ENCODE results near the gene KCMF1. TPM values are rescaled to one million over a fixed set of nuclear protein-coding genes. Genes with fewer than 3 reads are reported as not detected.
A peak's percentile ranks its signal among the peaks of the same experiment; 100 is the strongest.

The KCMF1 gene
- total and polyA plus RNA-seq, 10 of the 15 experiments (the other 5 are each of a cell fraction or from before 2014, with no cell fraction given): 8.4 to 124 (median 43.0) TPM

DNA sequence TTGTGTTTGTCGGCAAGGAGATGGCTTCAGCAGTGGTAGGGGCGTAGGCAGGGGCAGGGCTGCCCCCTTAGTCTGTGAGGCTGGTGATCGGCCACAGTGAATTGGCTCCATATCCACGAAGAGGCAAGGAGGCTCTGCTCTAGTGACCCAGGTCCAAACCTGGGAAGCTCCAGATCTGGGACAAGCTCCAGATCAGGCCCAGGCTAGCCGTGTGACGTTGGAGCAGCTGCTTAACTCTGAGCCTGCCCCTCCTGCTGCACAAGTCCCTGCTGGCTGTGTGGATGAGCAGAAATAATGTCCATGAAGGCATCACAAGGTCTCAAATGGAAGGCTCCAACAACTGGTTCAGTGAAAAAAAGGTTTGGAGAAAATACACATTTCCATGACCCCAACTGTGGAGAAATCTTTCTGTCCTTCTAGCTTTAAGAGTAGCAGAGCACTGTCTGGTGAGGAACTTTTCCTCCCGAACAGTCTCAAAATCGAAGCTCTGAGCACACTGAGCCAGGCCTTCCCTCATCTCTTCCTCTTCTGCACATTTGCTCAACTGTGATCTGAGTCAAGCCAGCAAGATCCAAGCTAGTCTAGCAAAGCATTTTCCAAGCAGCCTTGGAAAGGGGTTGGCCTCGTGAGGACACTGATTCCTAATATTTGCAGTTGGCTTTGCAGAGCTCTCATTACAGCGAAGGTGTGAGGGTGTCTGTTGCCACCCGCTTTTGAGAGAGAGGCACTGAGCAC, 95.2 kb downstream of the KCMF1 start (continued):
- TF ChIP-seq HDAC2 (IDR thresholded peaks at IDR 0.05): no peak
- TF ChIP-seq TCF12 (IDR thresholded peaks at IDR 0.05; ENCODE audit: low read depth, low read length): no peak
- no peak for TF ChIP-seq NR2F1 (conservative IDR thresholded peaks at IDR 0.05)
- no peak for TF ChIP-seq POU2F2 (IDR thresholded peaks at IDR 0.05; ENCODE audit: borderline replicate concordance, low read depth, low read length)
- no peak for TF ChIP-seq STAT3 (IDR thresholded peaks at IDR 0.05; ENCODE audit: low read depth, low read length)
- no peak for TF ChIP-seq CBX5 (IDR thresholded peaks at IDR 0.05; ENCODE audit: low read depth)
- no peak for TF ChIP-seq NFIC (IDR thresholded peaks at IDR 0.05; ENCODE audit: low read depth, low read length)
- TF ChIP-seq FOXM1 (IDR thresholded peaks at IDR 0.05; ENCODE audit: low read depth, low read length): no peak
- no peak for TF ChIP-seq ZNF274 (IDR thresholded peaks at IDR 0.05; ENCODE audit: insufficient read depth, insufficient read length)
- TF ChIP-seq CREM (IDR thresholded peaks at IDR 0.05; ENCODE audit: low read depth): no peak
- TF ChIP-seq, protein P1, sequence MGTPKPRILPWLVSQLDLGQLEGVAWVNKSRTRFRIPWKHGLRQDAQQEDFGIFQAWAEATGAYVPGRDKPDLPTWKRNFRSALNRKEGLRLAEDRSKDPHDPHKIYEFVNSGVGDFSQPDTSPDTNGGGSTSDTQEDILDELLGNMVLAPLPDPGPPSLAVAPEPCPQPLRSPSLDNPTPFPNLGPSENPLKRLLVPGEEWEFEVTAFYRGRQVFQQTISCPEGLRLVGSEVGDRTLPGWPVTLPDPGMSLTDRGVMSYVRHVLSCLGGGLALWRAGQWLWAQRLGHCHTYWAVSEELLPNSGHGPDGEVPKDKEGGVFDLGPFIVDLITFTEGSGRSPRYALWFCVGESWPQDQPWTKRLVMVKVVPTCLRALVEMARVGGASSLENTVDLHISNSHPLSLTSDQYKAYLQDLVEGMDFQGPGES (IDR thresholded peaks at IDR 0.05): no peak

DNA sequence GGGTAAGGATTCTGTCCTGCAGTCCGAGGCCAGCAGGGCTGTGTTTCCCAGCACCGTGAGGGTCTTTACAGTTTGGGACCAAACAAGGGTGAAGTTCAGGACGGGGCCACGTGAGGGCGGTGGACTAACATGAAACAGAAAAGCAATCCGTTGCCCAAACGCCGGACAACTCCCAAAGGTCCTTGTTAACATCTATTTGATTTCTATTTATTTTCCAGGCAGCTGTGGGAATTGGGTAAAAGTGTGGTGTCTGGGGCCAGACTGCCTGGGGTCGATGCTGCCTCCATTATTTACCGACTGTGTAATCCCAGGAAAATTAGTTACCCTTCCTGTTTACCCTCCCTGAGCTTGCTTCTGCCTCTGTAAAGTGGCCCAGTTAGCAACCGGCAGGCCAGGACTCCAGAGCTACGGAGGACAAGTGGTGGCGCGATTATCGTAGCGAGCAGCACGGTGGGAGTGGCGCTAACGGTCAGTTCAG, 96.0 kb downstream of the KCMF1 start:
- 1% methylated on average over 19 of the region's 19 CpGs for WGBS (ENCODE audit: insufficient coverage, insufficient replicate concordance, low lambda C conversion rate, missing lambda C conversion rate)
- CTCF ChIA-PET: interaction anchor here (0.6 to 3.5 kb wide), 16 partner anchors 8 to 234 kb away, joined by 3 to 21 read pairs (median 4); no protein-coding TSS in a partner anchor
- no peaks in the 10 kb centered on the region for H3K4me1 ChIP-seq (ENCODE audit: control insufficient read depth, insufficient read depth, low read length)
- peak; percentile 90 for ATAC-seq
- H3K27me3 ChIP-seq (replicated peaks in 1 of 2; ENCODE audit: control insufficient read depth in 2 of 2, insufficient read depth in 2 of 2, low read length in 1 of 2): no peaks in the 10 kb centered on the region; a peak in 1 of 4 replicates
- no peak overlapping the region for H2AFZ ChIP-seq (ENCODE audit: control insufficient read depth, low read depth, low read length)
- no peaks in the 10 kb centered on the region for H4K20me1 ChIP-seq (ENCODE audit: control insufficient read depth, insufficient read depth)
- no peak overlapping the region for H3K27ac ChIP-seq (ENCODE audit: control insufficient read depth, insufficient read depth)
- no peak overlapping the region for H3K4me3 ChIP-seq
- RAD21 ChIA-PET (ENCODE audit: unreplicated experiment): interaction anchor here (0.8 to 2.5 kb wide), 4 partner anchors 128 to 233 kb away, joined by 3 to 14 read pairs (median 4); no protein-coding TSS in a partner anchor
- SMC1A ChIA-PET (ENCODE audit: uncharacterized antibody, unreplicated experiment): interaction anchor here (0.6 to 1.9 kb wide), 7 partner anchors 10 to 233 kb away, joined by 3 to 6 read pairs (median 4); no protein-coding TSS in a partner anchor
- H3K9ac ChIP-seq (ENCODE audit: control insufficient read depth, insufficient read depth, low read length): no peak overlapping the region
- no peaks in the 10 kb centered on the region for H3K79me2 ChIP-seq (ENCODE audit: control insufficient read depth, insufficient read depth, low read length)
- no peak for DNase-seq (ENCODE audit: low read depth, low spot score)
- intact Hi-C loops (cut with micrococcal nuclease; ENCODE audit: unreplicated experiment) (loop anchor here (1.0 to 5.0 kb wide), 4 partner anchors 150 to 231 kb away; no protein-coding TSS in a partner anchor), in situ Hi-C loops (cut with MboI) (loop anchor here (5.0 kb wide), 1 partner anchor 220 kb away; no protein-coding TSS in a partner anchor)
- H3K4me2 ChIP-seq (ENCODE audit: control insufficient read depth, insufficient read depth): no peak overlapping the region; the same call in 1 of the 2 replicates
- no peaks in the 10 kb centered on the region for H3K36me3 ChIP-seq (ENCODE audit: control insufficient read depth in 2 of 2, insufficient read depth in 2 of 2, low read length in 1 of 2)
- POLR2A ChIA-PET: interaction anchor here (0.6 kb wide), 1 partner anchor 221 kb away, joined by 3 read pairs; no protein-coding TSS in a partner anchor
- BruUV-seq (replicated peaks): no TSS peak
- no peaks in the 10 kb centered on the region for H3K9me3 ChIP-seq (replicated peaks; ENCODE audit: control insufficient read depth, insufficient read depth, low read length)
- no peak for FAIRE-seq
- TF ChIP-seq MTA2 (IDR thresholded peaks at IDR 0.05; ENCODE audit: low read depth): no peak
- TF ChIP-seq, protein P2, sequence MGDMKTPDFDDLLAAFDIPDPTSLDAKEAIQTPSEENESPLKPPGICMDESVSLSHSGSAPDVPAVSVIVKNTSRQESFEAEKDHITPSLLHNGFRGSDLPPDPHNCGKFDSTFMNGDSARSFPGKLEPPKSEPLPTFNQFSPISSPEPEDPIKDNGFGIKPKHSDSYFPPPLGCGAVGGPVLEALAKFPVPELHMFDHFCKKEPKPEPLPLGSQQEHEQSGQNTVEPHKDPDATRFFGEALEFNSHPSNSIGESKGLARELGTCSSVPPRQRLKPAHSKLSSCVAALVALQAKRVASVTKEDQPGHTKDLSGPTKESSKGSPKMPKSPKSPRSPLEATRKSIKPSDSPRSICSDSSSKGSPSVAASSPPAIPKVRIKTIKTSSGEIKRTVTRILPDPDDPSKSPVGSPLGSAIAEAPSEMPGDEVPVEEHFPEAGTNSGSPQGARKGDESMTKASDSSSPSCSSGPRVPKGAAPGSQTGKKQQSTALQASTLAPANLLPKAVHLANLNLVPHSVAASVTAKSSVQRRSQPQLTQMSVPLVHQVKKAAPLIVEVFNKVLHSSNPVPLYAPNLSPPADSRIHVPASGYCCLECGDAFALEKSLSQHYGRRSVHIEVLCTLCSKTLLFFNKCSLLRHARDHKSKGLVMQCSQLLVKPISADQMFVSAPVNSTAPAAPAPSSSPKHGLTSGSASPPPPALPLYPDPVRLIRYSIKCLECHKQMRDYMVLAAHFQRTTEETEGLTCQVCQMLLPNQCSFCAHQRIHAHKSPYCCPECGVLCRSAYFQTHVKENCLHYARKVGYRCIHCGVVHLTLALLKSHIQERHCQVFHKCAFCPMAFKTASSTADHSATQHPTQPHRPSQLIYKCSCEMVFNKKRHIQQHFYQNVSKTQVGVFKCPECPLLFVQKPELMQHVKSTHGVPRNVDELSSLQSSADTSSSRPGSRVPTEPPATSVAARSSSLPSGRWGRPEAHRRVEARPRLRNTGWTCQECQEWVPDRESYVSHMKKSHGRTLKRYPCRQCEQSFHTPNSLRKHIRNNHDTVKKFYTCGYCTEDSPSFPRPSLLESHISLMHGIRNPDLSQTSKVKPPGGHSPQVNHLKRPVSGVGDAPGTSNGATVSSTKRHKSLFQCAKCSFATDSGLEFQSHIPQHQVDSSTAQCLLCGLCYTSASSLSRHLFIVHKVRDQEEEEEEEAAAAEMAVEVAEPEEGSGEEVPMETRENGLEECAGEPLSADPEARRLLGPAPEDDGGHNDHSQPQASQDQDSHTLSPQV (IDR thresholded peaks at IDR 0.05): no peak
- TF ChIP-seq, protein P3, sequence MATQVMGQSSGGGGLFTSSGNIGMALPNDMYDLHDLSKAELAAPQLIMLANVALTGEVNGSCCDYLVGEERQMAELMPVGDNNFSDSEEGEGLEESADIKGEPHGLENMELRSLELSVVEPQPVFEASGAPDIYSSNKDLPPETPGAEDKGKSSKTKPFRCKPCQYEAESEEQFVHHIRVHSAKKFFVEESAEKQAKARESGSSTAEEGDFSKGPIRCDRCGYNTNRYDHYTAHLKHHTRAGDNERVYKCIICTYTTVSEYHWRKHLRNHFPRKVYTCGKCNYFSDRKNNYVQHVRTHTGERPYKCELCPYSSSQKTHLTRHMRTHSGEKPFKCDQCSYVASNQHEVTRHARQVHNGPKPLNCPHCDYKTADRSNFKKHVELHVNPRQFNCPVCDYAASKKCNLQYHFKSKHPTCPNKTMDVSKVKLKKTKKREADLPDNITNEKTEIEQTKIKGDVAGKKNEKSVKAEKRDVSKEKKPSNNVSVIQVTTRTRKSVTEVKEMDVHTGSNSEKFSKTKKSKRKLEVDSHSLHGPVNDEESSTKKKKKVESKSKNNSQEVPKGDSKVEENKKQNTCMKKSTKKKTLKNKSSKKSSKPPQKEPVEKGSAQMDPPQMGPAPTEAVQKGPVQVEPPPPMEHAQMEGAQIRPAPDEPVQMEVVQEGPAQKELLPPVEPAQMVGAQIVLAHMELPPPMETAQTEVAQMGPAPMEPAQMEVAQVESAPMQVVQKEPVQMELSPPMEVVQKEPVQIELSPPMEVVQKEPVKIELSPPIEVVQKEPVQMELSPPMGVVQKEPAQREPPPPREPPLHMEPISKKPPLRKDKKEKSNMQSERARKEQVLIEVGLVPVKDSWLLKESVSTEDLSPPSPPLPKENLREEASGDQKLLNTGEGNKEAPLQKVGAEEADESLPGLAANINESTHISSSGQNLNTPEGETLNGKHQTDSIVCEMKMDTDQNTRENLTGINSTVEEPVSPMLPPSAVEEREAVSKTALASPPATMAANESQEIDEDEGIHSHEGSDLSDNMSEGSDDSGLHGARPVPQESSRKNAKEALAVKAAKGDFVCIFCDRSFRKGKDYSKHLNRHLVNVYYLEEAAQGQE (IDR thresholded peaks at IDR 0.05; ENCODE audit: low read depth, low read length): no peak
